Measurements from ENCODE around the gene EFCAB10.
"Not testable (repeated sequence)": the region's sequence is repeated elsewhere in the genome, so short reads cannot be mapped to it uniquely, and the experiment has no call there.

Gene EFCAB10

DNA sequence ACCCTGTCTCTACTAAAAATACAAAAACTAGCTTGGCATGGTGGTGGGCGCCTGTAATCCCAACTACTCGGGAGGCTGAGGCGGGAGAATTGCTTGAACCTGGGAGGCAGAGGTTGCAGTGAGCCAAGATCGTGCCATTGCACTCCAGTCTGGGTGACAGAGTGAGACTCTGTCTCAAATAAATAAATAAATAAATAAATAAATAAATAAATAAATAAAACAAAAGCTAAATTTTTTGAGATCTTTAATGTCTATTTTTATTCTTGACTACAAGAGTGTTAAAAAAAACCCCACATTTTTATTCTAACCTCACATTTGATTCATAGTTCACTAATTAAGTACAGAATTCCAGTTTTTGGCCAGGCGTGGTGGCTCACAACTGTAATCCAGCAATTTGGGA lies 53.6 kb downstream of the EFCAB10 start:
- not testable (repeated sequence) for DNase-seq

DNA sequence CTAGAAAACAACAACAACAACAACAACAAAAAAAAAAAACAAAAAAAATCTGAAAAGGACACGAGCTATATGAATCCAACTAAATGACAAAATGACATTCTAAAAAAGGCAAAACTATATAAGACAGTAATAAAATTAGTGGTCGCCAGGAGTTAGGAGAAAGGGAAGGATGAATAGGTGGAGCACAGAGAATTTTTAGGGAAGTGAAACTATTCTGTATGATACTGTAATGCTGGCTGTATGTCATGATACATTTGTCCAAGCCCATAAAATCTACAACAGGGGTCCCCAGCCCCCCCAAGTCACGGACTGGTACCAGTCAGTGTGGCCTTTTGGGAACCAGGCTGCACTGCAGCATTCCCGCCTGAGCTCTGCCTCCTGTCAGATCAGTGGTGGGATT lies 56.5 kb downstream of the EFCAB10 start:
- DNase-seq: no peak

DNA sequence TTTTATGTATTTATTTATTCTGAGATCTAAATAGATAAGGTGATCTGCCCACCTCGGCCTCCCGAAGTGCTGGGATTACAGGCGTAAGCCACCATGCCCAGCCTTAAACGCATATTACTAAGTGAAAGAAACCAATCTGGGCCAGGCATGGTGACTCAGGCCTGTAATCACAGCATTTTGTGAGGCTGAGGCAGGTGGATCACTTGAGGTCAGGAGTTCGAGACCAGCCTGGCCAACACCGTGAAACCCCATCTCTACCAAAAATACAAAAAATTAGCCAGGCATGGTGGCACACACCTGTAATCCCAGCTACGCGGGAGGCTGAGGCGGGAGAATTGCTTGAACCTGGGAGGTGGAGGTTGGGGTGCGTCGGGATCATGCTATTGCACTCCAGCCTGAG lies 56.9 kb downstream of the EFCAB10 start:
- DNase-seq: not testable (repeated sequence)

DNA sequence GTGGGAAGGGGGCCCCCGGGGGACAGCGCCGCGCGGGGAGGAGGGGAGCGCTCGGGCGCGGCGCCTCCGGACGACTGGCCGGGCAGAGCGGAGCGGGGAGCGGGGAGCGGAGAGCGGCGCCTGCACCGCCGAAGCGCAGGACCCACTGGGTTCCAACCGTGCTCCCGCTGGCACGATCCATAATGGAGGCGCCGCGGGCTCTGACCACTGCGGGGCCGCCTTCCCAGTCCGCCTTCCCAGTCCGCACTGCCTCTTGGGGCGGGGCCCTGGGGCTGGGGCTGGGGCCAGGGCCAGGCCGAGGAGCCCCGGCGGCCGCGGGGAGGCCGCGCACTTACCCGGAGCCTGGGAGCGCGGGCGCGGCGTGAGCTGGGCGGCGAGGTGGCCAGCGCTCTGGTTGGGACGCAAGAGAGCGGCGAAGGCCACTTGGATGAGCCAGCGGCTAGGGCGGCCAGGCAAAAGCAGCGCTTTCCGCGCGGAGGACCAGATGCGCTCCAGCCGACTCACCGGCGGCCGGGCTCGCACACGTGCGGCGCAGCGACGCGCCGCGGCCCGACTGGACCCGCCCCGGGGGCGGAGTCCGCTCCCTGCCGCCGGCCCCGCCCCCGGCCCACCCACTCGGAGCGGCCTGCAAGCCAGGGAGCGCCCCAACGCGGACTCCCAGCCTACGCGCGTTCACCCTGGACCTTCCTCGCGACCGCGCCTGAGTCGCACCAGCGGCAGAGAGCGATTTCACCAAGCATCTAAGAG lies 59.4 kb downstream of the EFCAB10 start, which contains the start of gene PUS7:
PUS7 (minus strand) TSS at position 555 of the 747 bp plus-strand sequence. CDS start 13,759 bp downstream, outside the sequence.
- peak; percentile 90 for DNase-seq

DNA sequence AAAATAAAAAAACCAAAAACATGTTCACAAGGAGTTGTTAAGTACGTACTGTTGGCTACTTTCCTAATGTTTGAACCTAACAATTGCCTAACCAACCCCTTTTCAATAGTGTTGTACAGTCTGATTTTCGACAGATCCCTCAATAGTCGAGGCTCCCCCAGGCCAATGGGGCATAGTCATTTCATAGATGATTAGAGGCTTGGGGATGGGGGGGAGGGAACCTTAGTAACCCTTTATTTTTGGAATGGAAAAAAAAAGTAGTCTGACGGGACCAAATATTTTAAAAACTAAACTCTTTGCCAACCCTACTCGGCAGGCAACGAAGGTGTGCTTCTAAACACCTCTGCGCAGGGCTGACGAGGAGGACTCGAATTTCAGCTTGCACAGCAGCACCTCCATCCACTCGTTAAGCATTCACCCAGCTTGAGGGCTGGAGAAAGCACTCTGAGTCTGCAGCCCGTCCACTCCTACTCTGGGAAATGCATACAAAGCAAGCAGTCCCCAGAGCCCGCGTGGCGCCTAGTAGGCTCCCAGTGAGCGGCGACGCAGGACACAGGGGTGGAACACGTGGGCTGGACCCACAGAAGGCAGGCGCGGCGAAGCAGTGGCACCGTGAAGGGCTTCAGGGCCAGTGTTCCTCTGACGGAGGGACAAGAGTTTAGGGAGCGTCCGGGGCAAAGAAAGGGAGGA lies 60.1 kb downstream of the EFCAB10 start:
- DNase-seq: peak; percentile 57

DNA sequence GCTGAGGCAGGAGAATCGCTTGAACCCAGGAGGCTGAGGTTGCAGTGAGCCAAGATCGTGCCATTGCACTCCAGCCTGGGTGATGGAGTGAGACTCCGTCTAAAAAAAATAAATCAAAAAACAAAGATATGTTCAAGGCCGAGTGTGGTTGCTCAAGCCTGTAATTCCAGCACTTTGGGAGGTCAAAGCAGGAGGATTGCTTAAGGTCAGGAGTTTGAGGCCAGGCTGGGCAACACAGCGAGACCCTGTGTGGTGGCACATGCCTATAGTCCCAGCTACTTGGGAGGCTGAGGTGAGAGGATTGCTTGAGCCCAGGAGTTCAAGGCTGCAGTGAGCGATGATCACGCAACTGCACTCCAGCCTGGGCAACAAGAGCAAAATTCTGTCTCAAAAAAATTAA lies 60.7 kb downstream of the EFCAB10 start:
- DNase-seq: not testable (repeated sequence)

DNA sequence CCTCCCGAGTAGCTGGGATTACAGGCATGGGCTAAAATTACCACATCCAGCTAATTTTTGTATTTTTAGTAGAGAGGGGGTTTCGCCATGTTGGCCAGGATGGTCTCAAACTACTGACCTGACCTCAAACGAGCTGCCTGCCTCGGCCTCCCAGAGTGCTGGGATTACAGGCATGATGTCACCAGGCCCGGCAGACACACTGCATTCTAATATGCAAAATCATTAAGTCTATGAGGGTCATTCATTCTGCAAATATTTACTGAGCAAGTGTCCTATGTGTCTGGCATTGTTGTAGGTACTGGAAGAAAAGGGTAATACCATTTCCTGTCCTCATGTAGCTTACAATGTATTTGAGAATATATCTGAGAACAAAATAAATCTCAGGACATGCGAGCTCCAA lies 61.9 kb downstream of the EFCAB10 start:
- DNase-seq: no peak

DNA sequence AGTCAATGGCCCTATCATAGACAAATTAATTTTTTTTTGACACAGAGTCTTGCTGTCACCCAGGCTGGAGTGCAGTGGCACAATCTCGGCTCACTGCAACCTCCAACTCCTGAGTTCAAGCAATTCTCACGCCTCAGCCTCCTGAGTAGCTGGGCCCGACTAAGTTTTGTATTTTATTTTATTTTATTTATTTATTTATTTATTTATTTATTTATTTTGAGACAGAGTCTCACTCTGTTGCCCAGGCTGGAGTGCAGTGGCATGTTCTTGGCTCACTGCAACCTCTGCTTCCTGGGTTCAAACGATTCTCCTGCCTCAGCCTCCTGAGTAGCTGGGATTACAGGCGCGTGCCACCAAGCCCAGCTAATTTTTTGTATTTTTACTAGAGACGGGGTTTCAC lies 65.7 kb downstream of the EFCAB10 start:
- DNase-seq: not testable (repeated sequence)
